WI38 (cell line): Measurements from ENCODE around the gene COQ9.
"Not testable (repeated sequence)": the region's sequence is repeated elsewhere in the genome, so short reads cannot be mapped to it uniquely, and the experiment has no call there.

Experiments used
- H3K4me3 ChIP-seq: 2 replicates; pipeline ENCODE4 v1.5.1; 2011; ENCODE audit warnings: low read depth, mild to moderate bottlenecking, control low read depth, low read length
- TF ChIP-seq, protein P1 (sequence below): IDR thresholded peaks from 2 replicates; pipeline ENCODE4 v1.5.1; 2012; ENCODE audit warnings: low read depth, mild to moderate bottlenecking, control low read depth, low read length

COQ9 gene

DNA sequence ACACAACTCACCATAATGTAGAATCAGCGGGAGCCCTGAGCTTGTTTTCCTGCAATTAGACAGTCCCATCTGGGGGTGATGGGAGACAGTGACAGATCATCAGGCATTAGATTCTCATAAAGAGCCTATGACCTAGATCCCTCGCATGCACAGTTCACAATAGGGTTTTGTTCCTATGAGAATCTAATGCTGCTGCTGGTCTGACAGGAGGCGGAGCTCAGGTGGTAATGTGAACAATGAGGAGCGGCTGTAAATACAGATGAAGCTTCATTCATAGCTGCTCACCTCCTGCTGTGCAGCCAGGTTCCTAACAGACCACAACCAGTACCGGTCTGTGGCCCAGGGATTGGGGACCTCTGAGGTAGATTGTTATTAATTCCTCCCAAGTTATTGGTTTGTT lies 42.0 kb downstream of the COQ9 start:
- no peak overlapping the region for H3K4me3 ChIP-seq
- TF ChIP-seq, protein P1, sequence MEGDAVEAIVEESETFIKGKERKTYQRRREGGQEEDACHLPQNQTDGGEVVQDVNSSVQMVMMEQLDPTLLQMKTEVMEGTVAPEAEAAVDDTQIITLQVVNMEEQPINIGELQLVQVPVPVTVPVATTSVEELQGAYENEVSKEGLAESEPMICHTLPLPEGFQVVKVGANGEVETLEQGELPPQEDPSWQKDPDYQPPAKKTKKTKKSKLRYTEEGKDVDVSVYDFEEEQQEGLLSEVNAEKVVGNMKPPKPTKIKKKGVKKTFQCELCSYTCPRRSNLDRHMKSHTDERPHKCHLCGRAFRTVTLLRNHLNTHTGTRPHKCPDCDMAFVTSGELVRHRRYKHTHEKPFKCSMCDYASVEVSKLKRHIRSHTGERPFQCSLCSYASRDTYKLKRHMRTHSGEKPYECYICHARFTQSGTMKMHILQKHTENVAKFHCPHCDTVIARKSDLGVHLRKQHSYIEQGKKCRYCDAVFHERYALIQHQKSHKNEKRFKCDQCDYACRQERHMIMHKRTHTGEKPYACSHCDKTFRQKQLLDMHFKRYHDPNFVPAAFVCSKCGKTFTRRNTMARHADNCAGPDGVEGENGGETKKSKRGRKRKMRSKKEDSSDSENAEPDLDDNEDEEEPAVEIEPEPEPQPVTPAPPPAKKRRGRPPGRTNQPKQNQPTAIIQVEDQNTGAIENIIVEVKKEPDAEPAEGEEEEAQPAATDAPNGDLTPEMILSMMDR, result no peak

DNA sequence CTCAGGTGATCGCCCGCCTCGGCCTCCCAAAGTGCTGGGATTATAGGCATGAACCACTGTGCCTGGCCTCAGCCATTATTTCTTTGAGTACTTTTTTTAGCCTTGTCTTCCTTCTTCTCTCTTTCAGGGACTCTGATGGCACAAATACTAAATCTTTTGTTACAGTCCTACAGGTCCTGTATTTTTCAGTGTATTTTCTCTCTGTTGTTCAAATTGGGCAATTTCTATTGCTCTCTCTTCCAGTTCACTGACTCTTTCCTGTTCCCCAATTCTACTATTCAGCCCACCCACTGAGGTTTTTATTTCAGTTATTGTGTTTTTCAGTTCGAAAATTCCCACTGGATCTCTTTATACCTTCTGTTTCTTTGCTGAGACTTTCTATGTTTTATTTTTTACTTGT lies 46.5 kb downstream of the COQ9 start:
- no peak overlapping the region for H3K4me3 ChIP-seq

DNA sequence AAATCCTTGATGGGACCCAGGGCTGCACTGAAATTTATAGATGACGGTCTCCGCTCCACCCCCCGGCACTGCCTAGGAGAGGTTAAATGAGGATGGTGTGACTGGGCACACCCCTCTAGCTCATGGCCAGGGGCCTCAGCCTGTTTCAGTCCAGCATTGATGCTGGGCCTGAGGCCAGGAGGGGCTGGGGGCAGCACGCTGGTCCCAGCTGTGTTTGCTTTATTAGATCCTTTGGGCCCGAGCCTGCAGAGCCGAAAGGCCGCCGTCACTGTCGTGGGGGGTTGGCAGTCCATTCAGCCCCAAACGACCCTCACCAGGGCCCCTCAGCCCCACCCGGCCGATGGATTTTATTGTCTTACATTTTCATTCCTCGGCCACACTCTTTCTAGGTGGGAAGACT lies 49.8 kb downstream of the COQ9 start:
- no peak overlapping the region for H3K4me3 ChIP-seq
- TF ChIP-seq, protein P1, result no peak

More for the DNA sequence above, 46.5 kb downstream of the COQ9 start:
- TF ChIP-seq, protein P1, result no peak

DNA sequence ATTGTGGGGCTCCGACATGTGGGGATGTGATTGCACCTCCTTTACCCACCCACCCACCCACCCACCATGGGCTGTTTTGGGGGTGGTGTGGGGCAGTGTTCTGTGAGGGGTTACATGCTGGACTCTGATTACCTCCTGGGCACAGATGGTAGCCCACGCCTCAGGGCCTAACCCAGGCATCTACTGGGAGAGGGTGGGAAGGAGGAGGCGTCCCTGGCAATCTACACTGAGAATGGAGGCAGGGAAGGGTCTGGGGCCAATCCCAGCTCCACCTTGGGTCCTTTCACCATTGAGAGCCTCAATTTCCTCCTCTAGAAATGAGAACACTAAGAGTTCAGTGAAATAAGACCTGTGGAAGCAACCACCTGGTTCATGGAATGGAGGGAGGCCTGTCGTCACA lies 50.8 kb downstream of the COQ9 start:
- H3K4me3 ChIP-seq, result no peak overlapping the region
- TF ChIP-seq, protein P1, result no peak

DNA sequence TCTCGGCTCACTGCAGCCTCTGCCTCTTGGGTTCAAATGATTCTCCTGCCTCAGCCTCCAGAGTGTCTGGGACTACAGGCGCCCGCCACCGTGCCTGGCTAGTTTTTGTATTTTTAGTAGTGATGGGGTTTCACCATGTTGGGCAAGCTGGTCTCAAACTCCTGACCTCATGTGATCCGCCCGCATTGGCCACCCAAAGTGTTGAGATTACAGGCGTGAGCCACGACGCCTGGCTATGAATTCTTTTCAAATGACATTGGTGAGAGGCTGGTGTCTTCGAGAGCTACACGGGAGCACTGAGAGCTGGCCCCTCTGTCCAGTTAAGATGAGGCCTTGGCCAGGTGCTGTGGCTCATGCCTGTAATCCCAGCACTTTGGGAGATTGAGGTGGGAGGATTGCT lies 52.7 kb downstream of the COQ9 start:
- not testable (repeated sequence) for H3K4me3 ChIP-seq

DNA sequence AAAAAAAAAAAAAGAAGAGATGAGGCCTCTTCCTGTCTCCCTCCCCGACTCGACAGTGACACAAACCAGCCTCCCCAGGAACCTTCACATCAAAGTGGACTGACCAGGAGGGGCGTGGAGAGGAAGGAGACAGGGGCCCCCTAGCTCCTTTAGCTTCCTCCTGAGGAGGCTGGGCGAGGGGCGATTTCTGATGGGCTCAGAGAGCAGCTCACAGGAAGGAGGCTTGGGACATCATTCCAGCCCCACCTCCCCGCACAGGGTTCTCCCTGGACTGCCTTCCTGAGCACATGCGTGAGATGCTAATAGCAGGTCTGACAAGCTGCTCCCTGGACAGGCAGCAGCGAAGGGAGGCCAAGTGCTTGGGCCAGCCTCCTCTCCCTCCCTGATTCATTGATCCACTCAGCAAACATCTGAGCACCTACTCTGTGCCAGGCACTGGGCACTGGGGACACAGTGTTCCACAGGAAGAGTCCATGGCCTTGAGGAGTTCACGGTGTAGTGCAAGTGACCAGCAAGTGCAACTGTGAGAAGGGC lies 53.4 kb downstream of the COQ9 start:
- no peak overlapping the region for H3K4me3 ChIP-seq
- TF ChIP-seq, protein P1, result no peak

DNA sequence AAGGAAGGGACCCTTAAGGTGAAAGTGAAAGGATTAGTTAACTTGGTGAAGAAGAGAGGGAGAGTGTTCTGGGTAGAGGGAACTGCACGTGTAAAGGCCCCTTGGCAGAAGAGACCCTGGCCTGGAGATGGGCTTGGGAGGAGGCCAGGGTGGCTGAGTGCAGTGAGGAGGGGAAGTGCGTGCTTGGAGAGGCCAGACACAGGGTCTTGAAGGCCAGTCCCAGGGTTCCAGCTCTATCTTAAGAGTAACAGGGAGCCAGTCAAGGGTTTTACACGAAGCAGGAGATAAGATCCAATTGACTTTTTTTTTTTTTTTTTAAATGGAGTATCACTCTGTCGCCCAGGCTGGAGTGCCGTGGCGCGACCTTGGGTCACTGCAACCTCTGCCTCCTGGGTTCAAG lies 54.2 kb downstream of the COQ9 start:
- TF ChIP-seq, protein P1, result no peak
- no peak overlapping the region for H3K4me3 ChIP-seq

DNA sequence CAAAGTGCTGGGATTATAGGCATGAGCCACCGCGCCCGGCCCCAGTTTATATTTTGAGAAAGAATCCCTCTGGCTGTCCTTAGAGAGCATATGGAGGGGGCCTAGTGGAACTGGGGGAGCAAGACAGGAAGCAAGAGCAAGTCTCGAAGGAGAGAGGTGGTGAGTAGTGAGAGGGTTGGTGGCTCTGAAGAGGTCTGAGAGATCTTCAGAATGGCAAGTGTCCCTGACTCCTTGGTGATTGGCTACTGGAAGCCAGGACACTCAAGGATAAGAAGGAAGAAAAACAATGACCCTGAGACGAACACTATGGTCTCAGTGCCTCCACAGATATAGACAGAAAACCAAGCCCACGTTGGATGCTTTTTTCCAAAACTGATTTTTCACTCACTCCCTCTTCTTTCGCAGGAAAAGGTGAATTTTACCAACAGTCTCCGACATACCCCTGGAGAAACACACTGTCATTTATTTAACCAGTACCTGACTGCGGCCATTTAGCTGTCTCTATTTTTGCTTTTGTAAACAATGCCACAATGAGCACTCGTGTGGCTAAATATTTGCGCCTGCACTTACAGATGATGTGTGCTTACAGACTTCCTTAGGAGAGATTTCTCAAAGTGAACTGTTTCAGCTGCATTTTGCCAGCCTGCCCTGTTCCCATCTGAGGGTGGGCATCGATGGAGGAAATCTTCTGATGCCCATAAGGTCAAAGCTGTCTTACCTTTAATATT lies 54.9 kb downstream of the COQ9 start:
- H3K4me3 ChIP-seq, result no peak overlapping the region
- TF ChIP-seq, protein P1, result no peak
